ENCODE results near the gene ANKRD63. TPM values are rescaled to one million over a fixed set of nuclear protein-coding genes. Genes with fewer than 3 reads are reported as not detected.

ANKRD63 gene
- total RNA-seq, 1 experiment from 2014 or later, result 0.46 TPM

DNA sequence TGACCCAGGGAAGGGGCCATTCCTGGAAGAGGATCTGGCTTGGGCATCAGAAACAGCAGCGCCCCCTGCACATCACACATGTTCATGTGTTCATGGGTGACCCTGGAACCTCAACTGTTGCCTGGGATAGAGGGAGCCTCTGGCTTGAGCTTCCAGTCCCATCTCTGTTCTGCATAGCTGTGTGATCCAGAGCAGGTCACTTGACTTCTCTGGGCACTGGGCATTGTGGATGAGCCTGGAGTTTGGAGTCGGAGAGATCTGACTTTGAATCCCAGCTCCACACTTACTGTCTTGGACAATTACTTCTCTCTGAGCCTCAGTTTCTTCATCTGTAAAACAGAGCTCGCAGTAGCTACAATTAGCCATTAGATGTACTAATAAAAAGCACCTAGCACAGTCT lies 28.4 kb downstream of the ANKRD63 start:
- H3K79me1 ChIP-seq (ENCODE audit: insufficient read depth, low read depth, low read length, poor library complexity, severe bottlenecking), result no peaks in the 10 kb centered on the region
- H4K8ac ChIP-seq (replicated peaks; ENCODE audit: insufficient read length, low read depth, low read length), result no peak overlapping the region
- H4K5ac ChIP-seq (ENCODE audit: insufficient read length, low read depth, low read length), result no peak overlapping the region
- H3K56ac ChIP-seq (ENCODE audit: insufficient read length, low read depth, low read length), result no peak overlapping the region
- H3K27me3 ChIP-seq (ENCODE audit: insufficient read depth, low read length), result peaks cover 16% of the 10 kb centered on the region; the same call in 1 of the 2 replicates
- no peak overlapping the region for H3K4me2 ChIP-seq (ENCODE audit: insufficient read depth, insufficient read length, low read length)
- H3K14ac ChIP-seq (ENCODE audit: insufficient read depth, low read length), result no peak overlapping the region
- no peaks in the 10 kb centered on the region for H4K20me1 ChIP-seq (ENCODE audit: control insufficient read depth, insufficient read depth, insufficient read length)
- no peak overlapping the region for H3K23ac ChIP-seq (ENCODE audit: insufficient read length, low read depth, low read length)
- no peak overlapping the region for H3K4me3 Mint-ChIP-seq
- H2BK5ac ChIP-seq (ENCODE audit: insufficient read length, low read length), result no peak overlapping the region
- no peak overlapping the region for H3T11ph ChIP-seq (ENCODE audit: low read length)
- H3K4ac ChIP-seq (ENCODE audit: low read depth, low read length), result no peak overlapping the region
- WGBS (ENCODE audit: extremely low coverage, insufficient read length, low lambda C conversion rate), result no CpG with 5 or more reads among the region's 3 CpGs
- H2BK15ac ChIP-seq (ENCODE audit: low read depth, low read length), result no peak overlapping the region
- no peak overlapping the region for H2AK5ac ChIP-seq (ENCODE audit: insufficient read length, low read length)
- H2BK20ac ChIP-seq (ENCODE audit: low read depth, low read length, poor library complexity, severe bottlenecking), result no peak overlapping the region
- H3K36me3 Mint-ChIP-seq (ENCODE audit: insufficient read depth in 1 of 3, low read depth in 3 of 3), result peaks cover 0 to 3% (median 2%) of the 10 kb centered on the region in 3 experiments; a peak in 2 of 7 replicates
- H3K79me2 ChIP-seq (ENCODE audit: insufficient read depth, low read length), result no peaks in the 10 kb centered on the region
- H2AFZ ChIP-seq (ENCODE audit: low read length), result no peak overlapping the region
- peaks cover 4% of the 10 kb centered on the region; the same call in 1 of the 2 replicates for H3K4me1 ChIP-seq (ENCODE audit: insufficient read depth, low read length)
- H3K4me1 Mint-ChIP-seq, result peaks cover 25 to 27% of the 10 kb centered on the region in 2 experiments
- H3K18ac ChIP-seq (ENCODE audit: insufficient read length, low read depth, low read length), result no peak overlapping the region
- TF ChIP-seq, protein P1, sequence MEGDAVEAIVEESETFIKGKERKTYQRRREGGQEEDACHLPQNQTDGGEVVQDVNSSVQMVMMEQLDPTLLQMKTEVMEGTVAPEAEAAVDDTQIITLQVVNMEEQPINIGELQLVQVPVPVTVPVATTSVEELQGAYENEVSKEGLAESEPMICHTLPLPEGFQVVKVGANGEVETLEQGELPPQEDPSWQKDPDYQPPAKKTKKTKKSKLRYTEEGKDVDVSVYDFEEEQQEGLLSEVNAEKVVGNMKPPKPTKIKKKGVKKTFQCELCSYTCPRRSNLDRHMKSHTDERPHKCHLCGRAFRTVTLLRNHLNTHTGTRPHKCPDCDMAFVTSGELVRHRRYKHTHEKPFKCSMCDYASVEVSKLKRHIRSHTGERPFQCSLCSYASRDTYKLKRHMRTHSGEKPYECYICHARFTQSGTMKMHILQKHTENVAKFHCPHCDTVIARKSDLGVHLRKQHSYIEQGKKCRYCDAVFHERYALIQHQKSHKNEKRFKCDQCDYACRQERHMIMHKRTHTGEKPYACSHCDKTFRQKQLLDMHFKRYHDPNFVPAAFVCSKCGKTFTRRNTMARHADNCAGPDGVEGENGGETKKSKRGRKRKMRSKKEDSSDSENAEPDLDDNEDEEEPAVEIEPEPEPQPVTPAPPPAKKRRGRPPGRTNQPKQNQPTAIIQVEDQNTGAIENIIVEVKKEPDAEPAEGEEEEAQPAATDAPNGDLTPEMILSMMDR (conservative IDR thresholded peaks at IDR 0.05), result no peak; the same call in 2 of the 3 replicates
- peaks cover 45% of the 10 kb centered on the region for H3K27me3 Mint-ChIP-seq (ENCODE audit: low read depth)
- H3K9me3 Mint-ChIP-seq, result no peaks in the 10 kb centered on the region; a peak in 1 of 5 replicates
- no peak overlapping the region for H3K9ac ChIP-seq (ENCODE audit: extremely low read depth, insufficient read length, low read length)
- no peak overlapping the region for H2BK120ac ChIP-seq (ENCODE audit: low read depth, low read length, poor library complexity, severe bottlenecking)
- no peaks in the 10 kb centered on the region for H3K9me3 ChIP-seq (ENCODE audit: control insufficient read depth, low read depth, low read length)
- H3K27ac Mint-ChIP-seq, result no peak overlapping the region; a peak in 1 of 7 replicates
- DNase-seq, result no peak
- peaks cover 9% of the 10 kb centered on the region for H3K23me2 ChIP-seq (ENCODE audit: insufficient read length, low read depth, low read length, poor library complexity, severe bottlenecking)
- H3K27ac ChIP-seq (ENCODE audit: insufficient read length, low read depth, low read length), result no peak overlapping the region
- H2BK12ac ChIP-seq (ENCODE audit: insufficient read length, low read depth, low read length), result no peak overlapping the region
- no peak overlapping the region for H4K91ac ChIP-seq (ENCODE audit: insufficient read length, low read depth, low read length)
